Parathyroid adenoma (tissue), 2 donors: Measurements from ENCODE around the gene SUSD1.

Experiments
- H2AFZ ChIP-seq: fragments of 300-600 bp; sonication (generic); one replicate; pipeline ENCODE4 v1.7.0; 2017; ENCODE audit warnings: antibody characterized with exemption, mild to moderate bottlenecking
- H3K27ac ChIP-seq: fragments of 300-600 bp; sonication (generic); one replicate; pipeline ENCODE4 v1.7.0; 2017
- H3K27me3 ChIP-seq: fragments of 300-600 bp; sonication (generic); one replicate; pipeline ENCODE4 v1.7.0; 2017; ENCODE audit warnings: low read length; ENCODE audit not compliant: control insufficient read depth, insufficient read depth
- H3K36me3 ChIP-seq: fragments of 300-600 bp; sonication (generic); one replicate; pipeline ENCODE4 v1.7.0; 2017; ENCODE audit warnings: low read length; ENCODE audit not compliant: control insufficient read depth, insufficient read depth
- H3K4me1 ChIP-seq: fragments of 300-600 bp; sonication (generic); one replicate; pipeline ENCODE4 v1.7.0; 2017; ENCODE audit warnings: control low read depth
- H3K4me2 ChIP-seq: fragments of 300-600 bp; sonication (generic); one replicate; pipeline ENCODE4 v1.7.0; 2017; ENCODE audit warnings: low read length
- H3K4me3 ChIP-seq: fragments of 300-600 bp; sonication (generic); one replicate; pipeline ENCODE4 v1.7.0; 2017; ENCODE audit warnings: low read depth, low read length
- H3K79me2 ChIP-seq: fragments of 300-600 bp; sonication (generic); one replicate; pipeline ENCODE4 v1.7.0; 2017; ENCODE audit warnings: control low read depth
- H3K9ac ChIP-seq: fragments of 300-600 bp; sonication (generic); one replicate; pipeline ENCODE4 v1.7.0; 2017; ENCODE audit warnings: mild to moderate bottlenecking
- H3K9me3 ChIP-seq: fragments of 300-600 bp; sonication (generic); one replicate; pipeline ENCODE4 v1.7.0; 2017; ENCODE audit warnings: low read length; ENCODE audit not compliant: control insufficient read depth
- TF ChIP-seq, protein P1 (sequence below): fragments of 300-600 bp; sonication (generic); IDR thresholded peaks from one replicate; pipeline ENCODE4 v1.7.0; 2017; ENCODE audit warnings: antibody characterized with exemption, mild to moderate bottlenecking
- donor health status: primary hyperparathyroidism.

SUSD1 gene

GRCh38 chr9:112125951-112126388 lies 49.1 kb downstream of the SUSD1 start:
- H3K27ac ChIP-seq, result no peak overlapping the region
- no peak overlapping the region for H2AFZ ChIP-seq
- no peak overlapping the region for H3K9ac ChIP-seq
- H3K79me2 ChIP-seq, result no peaks in the 10 kb centered on the region
- TF ChIP-seq, protein P1, sequence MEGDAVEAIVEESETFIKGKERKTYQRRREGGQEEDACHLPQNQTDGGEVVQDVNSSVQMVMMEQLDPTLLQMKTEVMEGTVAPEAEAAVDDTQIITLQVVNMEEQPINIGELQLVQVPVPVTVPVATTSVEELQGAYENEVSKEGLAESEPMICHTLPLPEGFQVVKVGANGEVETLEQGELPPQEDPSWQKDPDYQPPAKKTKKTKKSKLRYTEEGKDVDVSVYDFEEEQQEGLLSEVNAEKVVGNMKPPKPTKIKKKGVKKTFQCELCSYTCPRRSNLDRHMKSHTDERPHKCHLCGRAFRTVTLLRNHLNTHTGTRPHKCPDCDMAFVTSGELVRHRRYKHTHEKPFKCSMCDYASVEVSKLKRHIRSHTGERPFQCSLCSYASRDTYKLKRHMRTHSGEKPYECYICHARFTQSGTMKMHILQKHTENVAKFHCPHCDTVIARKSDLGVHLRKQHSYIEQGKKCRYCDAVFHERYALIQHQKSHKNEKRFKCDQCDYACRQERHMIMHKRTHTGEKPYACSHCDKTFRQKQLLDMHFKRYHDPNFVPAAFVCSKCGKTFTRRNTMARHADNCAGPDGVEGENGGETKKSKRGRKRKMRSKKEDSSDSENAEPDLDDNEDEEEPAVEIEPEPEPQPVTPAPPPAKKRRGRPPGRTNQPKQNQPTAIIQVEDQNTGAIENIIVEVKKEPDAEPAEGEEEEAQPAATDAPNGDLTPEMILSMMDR, result no peak
- H3K36me3 ChIP-seq, result no peaks in the 10 kb centered on the region
- H3K4me3 ChIP-seq, result no peak overlapping the region
- no peak overlapping the region for H3K4me2 ChIP-seq
- H3K9me3 ChIP-seq, result no peaks in the 10 kb centered on the region
- no peaks in the 10 kb centered on the region for H3K4me1 ChIP-seq
- H3K27me3 ChIP-seq, result no peaks in the 10 kb centered on the region

GRCh38 chr9:112124156-112124555 lies 50.9 kb downstream of the SUSD1 start:
- Histone ChIP-seq H3K36me3 (no peaks in the 10 kb centered on the region), H3K4me3 (no peak overlapping the region)
- TF ChIP-seq, protein P1, result no peak

DNA sequence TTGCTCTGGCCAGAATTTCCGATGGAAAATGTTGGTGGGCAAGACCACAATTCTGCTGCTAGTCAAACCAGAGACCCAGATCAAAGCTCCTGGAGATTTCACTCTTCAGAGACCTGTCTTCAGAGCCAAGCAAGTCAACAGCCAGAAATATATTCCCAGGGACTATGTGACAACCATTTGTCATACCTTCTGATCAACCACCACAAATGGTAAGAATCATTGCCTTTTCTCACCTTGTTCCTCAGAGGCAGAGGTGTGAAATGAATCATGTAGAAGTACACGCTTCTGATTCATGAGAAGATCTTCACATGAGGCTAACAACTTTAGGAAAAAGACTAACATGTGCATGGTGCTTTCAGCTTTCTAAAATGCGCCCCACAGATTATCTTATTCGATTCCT lies 53.5 kb downstream of the SUSD1 start:
- Histone ChIP-seq H3K4me2 (no peak overlapping the region), H3K36me3 (no peaks in the 10 kb centered on the region), H2AFZ (no peak overlapping the region), H3K9ac (no peak overlapping the region), H3K9me3 (no peaks in the 10 kb centered on the region), H3K27me3 (no peaks in the 10 kb centered on the region), H3K4me1 (no peaks in the 10 kb centered on the region), H3K27ac (no peak overlapping the region), H3K79me2 (no peaks in the 10 kb centered on the region), H3K4me3 (no peak overlapping the region)
- TF ChIP-seq, protein P1, result no peak

More at GRCh38 chr9:112124156-112124555, 50.9 kb downstream of the SUSD1 start:
- Histone ChIP-seq H3K4me2 (no peak overlapping the region), H3K9ac (no peak overlapping the region), H3K27ac (no peak overlapping the region), H3K27me3 (no peaks in the 10 kb centered on the region), H2AFZ (no peak overlapping the region), H3K4me1 (no peaks in the 10 kb centered on the region), H3K9me3 (no peaks in the 10 kb centered on the region), H3K79me2 (no peaks in the 10 kb centered on the region)

DNA sequence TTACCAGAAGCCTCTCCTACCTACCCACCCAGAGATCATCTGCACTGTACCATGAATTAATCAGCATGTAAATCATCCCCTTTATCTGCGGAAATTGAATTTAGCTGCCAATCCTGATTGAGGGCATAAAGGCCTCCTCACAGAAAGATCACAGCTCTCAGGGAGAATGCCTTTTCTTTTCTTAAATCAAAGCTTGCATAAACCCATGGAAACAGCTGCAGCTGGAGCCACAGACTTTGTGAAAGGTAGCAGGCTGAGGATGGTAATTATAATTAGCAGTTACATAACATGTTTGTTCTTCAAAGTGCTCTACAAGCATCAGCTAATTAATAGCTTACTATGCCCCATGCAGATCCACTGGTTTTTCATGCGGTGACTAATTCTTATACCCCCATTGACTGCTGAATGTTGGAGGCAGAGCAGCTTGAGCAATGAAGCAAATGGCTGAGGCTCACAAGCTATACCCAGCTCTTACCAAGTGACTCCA lies 54.6 kb downstream of the SUSD1 start:
- H3K27me3 ChIP-seq, result no peaks in the 10 kb centered on the region
- no peak overlapping the region for H2AFZ ChIP-seq
- no peak overlapping the region for H3K4me3 ChIP-seq
- H3K79me2 ChIP-seq, result no peaks in the 10 kb centered on the region
- H3K4me2 ChIP-seq, result no peak overlapping the region
- H3K4me1 ChIP-seq, result peaks cover 5% of the 10 kb centered on the region
- H3K36me3 ChIP-seq, result no peaks in the 10 kb centered on the region
- H3K9me3 ChIP-seq, result no peaks in the 10 kb centered on the region
- no peak overlapping the region for H3K27ac ChIP-seq
- TF ChIP-seq, protein P1, result no peak
- no peak overlapping the region for H3K9ac ChIP-seq

DNA sequence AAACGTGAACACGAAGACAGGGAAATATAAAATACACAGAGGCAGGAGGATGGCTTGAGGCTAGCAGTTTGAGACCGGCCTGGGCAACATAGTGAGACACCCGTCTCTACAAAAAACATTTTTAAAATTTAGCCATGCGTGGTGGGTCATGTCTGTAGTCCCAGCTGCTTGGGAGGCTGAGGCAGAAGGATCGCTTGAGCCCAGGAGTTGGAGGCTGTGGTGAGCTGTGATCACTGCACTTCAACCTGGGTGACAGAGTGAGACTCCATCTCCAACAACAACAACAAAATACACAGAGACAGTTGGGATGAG lies 55.1 kb downstream of the SUSD1 start:
- no peak overlapping the region for H3K4me2 ChIP-seq
- no peaks in the 10 kb centered on the region for H3K27me3 ChIP-seq
- no peak overlapping the region for H3K4me3 ChIP-seq
- no peak overlapping the region for H3K9ac ChIP-seq
- H3K9me3 ChIP-seq, result no peaks in the 10 kb centered on the region
- TF ChIP-seq, protein P1, result no peak
- no peak overlapping the region for H3K27ac ChIP-seq
- H3K36me3 ChIP-seq, result no peaks in the 10 kb centered on the region
- H2AFZ ChIP-seq, result no peak overlapping the region
- no peaks in the 10 kb centered on the region for H3K79me2 ChIP-seq
- H3K4me1 ChIP-seq, result peaks cover 5% of the 10 kb centered on the region
